Midbrain (tissue), 1 donor: Measurements from ENCODE around the gene TMBIM4.

ENCODE experiments used
- DNase-seq: peaks from one replicate; lab custom pipeline; 2025; lab: John Stamatoyannopoulos, UW

The TMBIM4 gene

DNA sequence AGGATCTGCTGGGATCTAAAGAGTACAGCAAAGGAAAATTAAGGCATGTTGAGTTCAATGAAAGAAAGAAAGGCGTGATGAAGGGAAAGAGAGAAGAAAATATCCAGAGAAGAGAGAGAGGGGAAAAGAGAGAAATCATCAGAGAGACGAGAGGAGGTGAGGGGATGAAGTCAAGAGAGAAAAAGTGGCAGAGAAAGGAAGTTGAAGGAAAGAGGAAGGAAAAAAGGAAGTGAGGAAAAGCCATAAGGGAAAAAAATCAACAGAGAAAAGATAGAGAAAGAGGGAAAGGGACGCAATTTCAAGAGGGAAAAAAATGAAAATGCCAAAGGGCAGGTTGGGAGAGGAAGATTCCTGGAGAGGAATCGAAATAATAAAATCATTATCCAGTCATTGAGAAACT lies 79.6 kb downstream of the TMBIM4 start:
- no peak for DNase-seq

GRCh38 chr12:66087365-66087943 lies 82.3 kb downstream of the TMBIM4 start:
- DNase-seq: peak; percentile 74

- no peak for DNase-seq
Measured at GRCh38 chr12:66085998-66086397, 83.8 kb downstream of the TMBIM4 start.
